HepG2 (cell line): ENCODE data around the gene TMEM47. TPM values are rescaled to one million over a fixed set of nuclear protein-coding genes. Genes with fewer than 3 reads are reported as not detected.

Experiments
- ATAC-seq: fragments of 200-7000 bp; cut with Tn5 transposase; 3 replicates; pipeline ENCODE4 v1.9.1; 2020; ENCODE audit warnings: mild to moderate bottlenecking, moderate library complexity
- BruUV-seq: library from RNA; stranded (reverse); fragments of 400-500 nt; replicated peaks from 2 replicates; lab custom pipeline; 2021; lab: Mats Ljungman, UMichigan
- CTCF ChIA-PET: fragments of 300-600 bp; formaldehyde crosslinking; extraction: SDS; loops from one replicate; lab custom pipeline; 2021; ENCODE audit warnings: low total read pairs, inconsistent platforms, low intra/inter-chr PET ratio; lab: Yijun Ruan, JAX
- POLR2A ChIA-PET: fragments of 350-600 bp; sonication (Branson Sonifier 250); formaldehyde crosslinking; loops from one replicate; lab custom pipeline; 2020; ENCODE audit warnings: antibody characterized with exemption, inconsistent platforms; lab: Yijun Ruan, JAX
- DNase-seq: peaks from one replicate; pipeline ENCODE4 v3.0.0-alpha.2; 2015; ENCODE audit warnings: low spot score
- FAIRE-seq: peaks from 3 replicates; lab custom pipeline; 2011; peaks lifted over from hg19 to GRCh38; lab: Jason Lieb, UNC
- H2AFZ ChIP-seq: one replicate; pipeline ENCODE4 v1.6.1; 2011; ENCODE audit warnings: low read length, inconsistent platforms
- H3K27ac ChIP-seq: fragments of 300-600 bp; 3 replicates; pipeline ENCODE4 v1.8.0; 2011; ENCODE audit warnings: mixed run types, mild to moderate bottlenecking, mixed read lengths, low read length, inconsistent platforms; ENCODE audit not compliant: insufficient read depth; ENCODE audit errors: extremely low read length
- H3K27me3 ChIP-seq, 2 experiments: fragments of 200-600 bp in 1 of 2; 2 replicates in 1 of 2; 3 replicates in 1 of 2; pipeline versions ENCODE4 v1.6.0 to v1.8.0; 2011; ENCODE audit warnings: low read length in 2 of 2, mild to moderate bottlenecking in 2 of 2, moderate library complexity in 2 of 2, inconsistent platforms in 1 of 2; ENCODE audit not compliant: insufficient read depth in 2 of 2, control insufficient read depth in 1 of 2
- H3K36me3 ChIP-seq, 2 experiments: fragments of 200-600 bp in 1 of 2; replicated peaks in 1 of 2; 2 replicates in 1 of 2; 3 replicates in 1 of 2; pipeline versions ENCODE4 v1.5.1 to v1.8.0; 2011; ENCODE audit warnings: low read length in 2 of 2, inconsistent platforms in 1 of 2; ENCODE audit not compliant: insufficient read depth in 2 of 2, control insufficient read depth in 1 of 2
- H3K4me1 ChIP-seq: 2 replicates; pipeline ENCODE4 v1.5.1; 2012; ENCODE audit warnings: low read length, inconsistent platforms; ENCODE audit not compliant: insufficient read depth
- H3K4me2 ChIP-seq: 2 replicates; pipeline ENCODE4 v1.6.0; 2011; ENCODE audit warnings: low read depth, low read length, inconsistent platforms
- H3K4me3 ChIP-seq, 3 experiments: fragments of 200-600 bp in 1 of 3; sonication (generic), shearing (Covaris generic) in 1 of 3; replicated peaks in 1 of 3; 2 replicates each; pipeline ENCODE4 v1.5.1; 2011 to 2016; ENCODE audit warnings: low read length in 3 of 3, inconsistent platforms in 2 of 3, low read depth in 2 of 3, mild to moderate bottlenecking in 2 of 3, control low read depth in 1 of 3, mixed read lengths in 1 of 3; ENCODE audit not compliant: insufficient read depth in 1 of 3
- H3K79me2 ChIP-seq: one replicate; pipeline ENCODE4 v1.6.1; 2011; ENCODE audit warnings: low read length, inconsistent platforms; ENCODE audit not compliant: insufficient read depth
- H3K9ac ChIP-seq: 2 replicates; pipeline ENCODE4 v1.6.0; 2011; ENCODE audit warnings: mild to moderate bottlenecking, low read depth, low read length, inconsistent platforms; ENCODE audit not compliant: insufficient read depth
- H3K9me3 ChIP-seq: 2 replicates; pipeline ENCODE4 v1.5.1; 2012; ENCODE audit warnings: mild to moderate bottlenecking, low read length
- H4K20me1 ChIP-seq: 2 replicates; pipeline ENCODE4 v1.6.0; 2011; ENCODE audit warnings: inconsistent platforms, mild to moderate bottlenecking, low read length, moderate library complexity; ENCODE audit not compliant: insufficient read depth
- MXD1 ChIP-seq: sonication (generic); formaldehyde crosslinking; IDR thresholded peaks from 2 replicates; pipeline ENCODE4 v1.4.0; 2020; ENCODE audit warnings: mild to moderate bottlenecking, missing genetic modification reagents
- POGK ChIP-seq: sonication (generic); formaldehyde crosslinking; conservative IDR thresholded peaks from 2 replicates; pipeline ENCODE4 v1.8.0; 2022; ENCODE audit warnings: mild to moderate bottlenecking, moderate library complexity, missing genetic modification reagents
- WGBS: methylation state at CpG from one replicate; pipeline ENCODE4 v1.1.6; 2017; ENCODE audit warnings: low lambda C conversion rate; 5-methylcytosine and 5-hydroxymethylcytosine counted together
- in situ Hi-C: cut with HindIII; loops from 2 replicates; pipeline ENCODE4 v1.10.0; 2017; ENCODE audit warnings: low pct_unique_long_range_greater_than_20kb; ENCODE audit not compliant: extremely low pct_ligation_motif_present
- intact Hi-C: fragments of 100-400 bp; cut with micrococcal nuclease; formaldehyde crosslinking; loops from one replicate; pipeline ENCODE4 v1.10.0; 2022; ENCODE audit not compliant: unreplicated experiment
- polyA plus RNA-seq, 8 experiments: library from polyadenylated mRNA; depleted of rRNA in 3 of 8; stranded (reverse) in 7 of 8; unstranded in 1 of 8; fragments of >200 nt; fragmentation: Illumina TruSeq in 4 of 8; extraction: Trizol in 4 of 8; gene quantifications; 2 replicates each; pipeline versions ENCODE4 v1.2.1 to v1.2.3, GENCODE V29; 2011 to 2016; ENCODE audit warnings: low read depth in 4 of 8, missing spikeins in 1 of 8, mixed read lengths in 1 of 8; ENCODE audit not compliant: insufficient read depth in 1 of 8
- total RNA-seq, 5 experiments: library from RNA; depleted of rRNA; stranded (reverse); fragments of >200 nt; fragmentation: Illumina TruSeq; extraction: Trizol; gene quantifications; 2 replicates each; pipeline ENCODE4 v1.2.3, GENCODE V29; 2016; ENCODE audit warnings: low read depth in 1 of 5

The TMEM47 gene
- total and polyA plus RNA-seq, 2 of the 13 experiments (the other 11 are each of a cell fraction or from before 2014, with no cell fraction given): not detected

GRCh38 chrX:34578237-34578636 lies 78.8 kb downstream of the TMEM47 start:
- CTCF ChIA-PET: no interaction called here
- Histone ChIP-seq H3K4me1 (no peaks in the 10 kb centered on the region), H3K27me3 (no peaks in the 10 kb centered on the region), H3K9me3 (no peaks in the 10 kb centered on the region), H3K27ac (no peak overlapping the region), H3K4me2 (no peak overlapping the region), H3K36me3 (no peaks in the 10 kb centered on the region), H3K79me2 (no peaks in the 10 kb centered on the region), H3K4me3 (no peak overlapping the region), H3K9ac (no peak overlapping the region), H4K20me1 (no peaks in the 10 kb centered on the region), H2AFZ (no peak overlapping the region)
- no TSS peak for BruUV-seq
- FAIRE-seq (no peak), ATAC-seq (no peak), DNase-seq (no peak)
- in situ Hi-C loops (no loop called here), intact Hi-C loops (no loop called here)
- TF ChIP-seq POGK (CRISPR knock-in tag): no peak
- no peak for TF ChIP-seq MXD1 (CRISPR knock-in tag)
- POLR2A ChIA-PET: no interaction called here
- WGBS: 2% methylated on average over 2 of the region's 2 CpGs
